GM21619 (cell line): ENCODE results near the gene PSMA2.

Experiments used
- ATAC-seq: cut with Tn5 transposase; IDR thresholded peaks from one replicate; pipeline ENCODE4 v1.9.1; 2021; ENCODE audit not compliant: unreplicated experiment

Gene PSMA2

GRCh38 chr7:42940985-42941847, 9.2 kb upstream of the PSMA2 start:
- ATAC-seq: peak; percentile 44

GRCh38 chr7:42939457-42940240, 7.7 kb upstream of the PSMA2 start:
- no peak for ATAC-seq

DNA sequence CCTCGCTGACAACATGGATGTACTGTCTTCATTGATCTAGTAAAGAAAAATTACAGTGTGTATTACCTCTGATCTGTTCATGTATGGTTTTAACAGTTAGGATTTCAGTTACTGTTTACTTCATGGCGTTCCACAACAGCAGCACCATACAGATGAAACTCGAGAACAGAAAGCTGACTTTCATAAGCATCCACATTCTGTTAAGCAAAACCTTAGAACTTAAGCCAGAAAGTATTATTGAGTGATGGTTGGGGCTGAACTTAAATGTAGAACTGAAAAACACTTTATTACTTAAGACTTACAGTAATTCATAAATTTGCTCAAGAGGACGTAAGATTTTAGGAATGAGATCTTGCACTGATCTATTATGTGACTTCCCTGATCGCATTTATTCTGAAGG, 3.9 kb upstream of the PSMA2 start:
- ATAC-seq: no peak

DNA sequence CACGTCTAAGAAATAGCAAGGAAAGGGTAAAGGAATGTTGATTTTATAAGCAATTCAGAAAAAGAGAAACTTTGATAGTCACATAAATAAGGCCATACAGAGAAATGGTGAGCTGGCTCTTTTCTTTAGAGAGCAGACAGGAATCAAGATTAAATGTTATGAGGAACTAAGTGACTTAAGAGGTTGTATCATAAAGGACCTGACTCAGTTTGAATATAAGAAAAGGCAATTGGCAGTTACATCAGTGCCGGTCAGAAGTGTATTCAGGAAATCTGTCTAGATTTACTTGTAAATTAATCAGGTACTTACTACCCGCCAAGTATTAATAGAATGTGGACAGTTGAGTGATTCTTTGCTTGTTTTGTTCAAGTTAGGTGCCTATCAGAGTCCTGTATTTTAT, 2.3 kb upstream of the PSMA2 start:
- ATAC-seq: no peak

DNA sequence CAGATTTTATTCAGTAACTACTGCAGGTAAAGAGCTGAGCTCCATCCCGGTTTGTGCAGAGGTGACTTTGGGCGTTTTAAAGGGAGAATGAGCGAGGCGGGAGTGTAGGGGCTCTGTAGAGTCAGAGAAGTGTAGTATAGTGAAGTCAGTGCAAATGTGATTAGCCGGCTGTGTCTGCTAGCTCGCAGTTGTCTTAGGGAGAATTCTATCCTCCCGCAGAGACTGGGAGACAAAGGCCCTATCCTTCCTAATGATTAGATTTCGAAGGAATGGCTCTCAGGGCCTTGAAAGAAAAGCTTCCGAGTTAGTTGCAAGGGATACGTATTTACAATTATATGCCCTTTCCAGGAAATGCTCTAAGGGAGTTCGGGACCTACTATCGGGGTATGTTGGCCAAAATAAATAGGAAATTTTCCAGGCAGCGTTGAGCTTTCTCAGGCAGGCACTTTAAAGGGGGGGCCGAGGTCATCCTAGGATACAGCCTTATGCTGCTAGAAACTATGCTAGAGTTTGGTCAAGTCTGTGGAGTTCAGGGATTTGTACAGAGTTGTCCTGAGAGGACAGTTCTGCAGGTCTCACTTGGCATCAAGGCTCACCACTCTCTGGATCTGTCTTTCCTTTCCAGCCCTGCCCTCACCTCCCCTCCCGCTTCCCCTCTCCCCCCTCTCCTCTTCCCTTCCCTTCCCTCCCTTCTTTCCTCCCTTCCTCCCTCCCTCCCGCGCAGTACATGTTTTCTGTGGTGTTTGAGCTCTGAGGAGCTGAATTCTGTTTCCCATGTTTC, 1.0 kb upstream of the PSMA2 start:
- no peak for ATAC-seq

DNA sequence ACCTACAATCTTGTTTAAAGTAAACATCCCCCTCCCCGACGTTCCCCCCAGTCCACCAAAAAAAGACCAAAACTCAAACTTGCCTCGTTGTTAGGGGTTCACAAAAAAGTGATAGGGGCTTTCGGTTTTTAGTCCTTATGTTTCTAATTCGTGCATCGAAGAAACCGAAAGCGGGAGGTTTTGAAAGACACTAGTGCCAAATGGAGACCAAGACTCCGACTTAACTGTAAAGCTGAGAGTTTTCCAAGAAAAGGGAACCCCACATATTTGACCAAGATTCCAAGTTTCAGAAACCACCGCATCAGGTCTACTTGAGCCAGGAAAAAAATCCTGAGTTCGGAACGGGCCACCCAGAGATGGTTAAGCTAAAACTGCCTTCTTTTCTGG, 534 bp downstream of the PSMA2 start:
- no peak for ATAC-seq

GRCh38 chr7:42930889-42931288, 1.1 kb downstream of the PSMA2 start:
- no peak for ATAC-seq

DNA sequence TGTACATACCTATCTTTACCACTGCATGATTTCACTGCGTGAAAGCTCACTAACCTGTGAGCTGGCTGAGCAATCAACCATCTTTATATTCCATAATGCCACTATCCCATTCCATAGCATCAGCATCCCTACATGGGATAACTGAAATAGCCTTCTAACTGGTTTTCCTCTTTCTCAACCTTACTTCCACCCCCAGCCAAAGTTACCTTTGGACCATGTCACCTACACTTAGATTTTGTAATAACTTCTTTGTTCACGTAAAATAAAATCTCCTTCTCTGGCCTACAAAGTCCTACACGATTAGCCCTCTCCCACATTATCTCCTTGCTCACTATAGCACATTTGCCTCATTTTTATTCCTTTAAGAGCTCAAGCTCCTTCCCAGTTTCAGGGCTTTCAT, 2.5 kb downstream of the PSMA2 start:
- ATAC-seq: no peak

DNA sequence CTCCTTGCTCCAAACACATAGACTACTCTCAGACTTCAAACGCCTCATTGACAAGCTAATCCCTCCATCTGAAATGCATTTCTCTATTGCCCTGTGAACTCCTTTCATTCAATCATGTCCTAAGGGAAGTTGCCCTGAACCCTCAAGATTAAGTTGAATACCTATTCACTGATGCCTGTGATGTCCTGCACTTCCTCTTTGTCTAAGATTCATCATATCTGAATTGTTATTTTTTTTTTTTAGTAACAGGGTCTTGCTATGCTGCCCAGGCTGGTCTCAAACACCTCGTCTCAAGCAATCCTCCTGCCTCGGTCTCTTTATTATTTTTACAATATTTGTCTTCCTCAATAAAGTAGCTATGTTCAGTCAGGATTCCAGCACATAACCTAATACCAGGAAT, 3.2 kb downstream of the PSMA2 start:
- ATAC-seq: no peak

DNA sequence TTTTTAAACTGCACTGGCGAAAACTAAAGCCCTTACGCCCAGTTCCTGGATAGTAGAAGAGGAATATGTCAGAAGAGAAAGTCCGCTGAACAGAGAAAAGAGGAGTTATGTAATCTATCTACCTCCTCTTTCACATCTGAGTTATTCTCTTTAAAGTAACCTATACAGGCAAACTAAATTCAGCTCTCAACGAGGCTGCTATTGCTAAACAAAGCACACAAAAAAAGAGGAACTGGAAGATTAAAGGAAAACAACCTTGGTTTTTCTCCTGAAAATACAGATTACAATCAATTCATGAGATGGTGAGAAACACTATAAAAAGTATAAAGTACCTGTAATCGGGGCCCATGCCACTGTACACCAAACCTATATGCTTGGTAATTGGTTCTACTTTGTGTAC, 5.8 kb downstream of the PSMA2 start:
- ATAC-seq: no peak

DNA sequence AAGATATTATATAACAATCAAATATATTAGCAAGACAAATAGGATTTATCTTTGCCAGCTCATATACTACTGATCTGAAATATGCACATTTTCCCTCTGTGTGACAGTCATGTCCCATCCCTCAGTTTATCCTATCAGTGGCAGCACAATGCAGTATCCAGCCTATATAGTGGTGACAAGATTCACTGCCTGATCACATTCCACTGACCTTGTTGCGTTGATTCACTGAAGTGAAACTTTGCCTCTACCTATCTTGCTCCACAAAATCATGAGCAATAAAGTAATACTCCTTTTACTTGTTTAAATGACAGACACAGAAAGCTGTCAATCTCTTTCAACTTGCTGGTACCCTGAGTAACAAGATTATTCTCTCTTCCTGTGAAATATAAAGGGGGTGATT, 6.3 kb downstream of the PSMA2 start:
- ATAC-seq: no peak

- ATAC-seq: no peak
Observed at GRCh38 chr7:42924223-42924838, 7.6 kb downstream of the PSMA2 start.

DNA sequence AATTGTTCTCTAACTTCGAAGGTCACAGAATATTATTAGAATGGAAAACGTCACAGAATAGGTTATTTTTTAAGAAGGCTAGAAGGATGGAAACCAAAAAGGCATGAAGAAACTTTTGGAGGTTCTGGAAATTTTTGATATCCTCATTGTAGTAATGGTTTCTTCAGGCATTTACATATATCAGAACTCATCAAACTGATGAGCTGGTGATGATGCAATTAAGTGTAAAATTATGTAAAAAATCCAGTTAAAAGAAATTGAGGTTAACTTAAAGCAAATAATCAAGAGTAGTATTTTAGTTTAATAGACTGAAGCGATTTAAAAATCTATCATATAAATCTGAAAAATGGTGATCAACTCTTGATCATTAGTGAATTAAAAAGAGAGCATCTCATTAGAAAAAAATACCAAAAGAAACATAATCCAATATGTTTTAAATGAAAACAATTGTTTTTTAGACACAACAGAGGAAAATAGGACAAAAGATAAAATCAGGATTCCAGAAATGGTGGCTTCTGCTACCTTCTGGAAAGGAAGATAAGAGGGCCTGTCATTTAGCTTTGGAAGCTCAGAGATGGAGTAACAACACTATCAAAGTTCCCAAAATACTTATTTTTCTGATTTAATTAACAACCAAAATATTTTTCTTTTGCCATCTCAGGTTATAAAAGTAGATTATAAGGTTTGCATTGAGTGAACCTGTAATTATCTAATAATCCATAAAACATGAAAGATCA, 9.8 kb downstream of the PSMA2 start:
- ATAC-seq: no peak

DNA sequence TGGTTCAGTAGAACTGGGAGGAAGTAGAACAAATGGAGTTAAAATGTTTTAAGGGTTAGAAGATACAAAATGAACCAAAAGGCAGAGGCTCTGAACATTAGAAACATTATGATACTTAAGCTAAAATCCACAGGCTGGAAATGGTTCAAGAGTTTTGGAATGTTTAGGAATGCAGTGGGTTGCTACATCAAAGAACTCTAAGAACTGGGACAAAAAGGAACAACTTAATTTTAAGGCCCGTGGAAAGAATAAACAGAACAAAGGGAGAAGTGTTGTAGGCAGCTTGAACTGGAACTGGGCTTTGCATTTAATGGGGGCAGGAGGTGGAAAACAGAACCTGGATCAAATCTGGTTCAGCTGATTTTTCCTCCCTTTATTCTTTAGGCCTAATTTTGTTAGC, 16.6 kb downstream of the PSMA2 start:
- ATAC-seq: no peak

DNA sequence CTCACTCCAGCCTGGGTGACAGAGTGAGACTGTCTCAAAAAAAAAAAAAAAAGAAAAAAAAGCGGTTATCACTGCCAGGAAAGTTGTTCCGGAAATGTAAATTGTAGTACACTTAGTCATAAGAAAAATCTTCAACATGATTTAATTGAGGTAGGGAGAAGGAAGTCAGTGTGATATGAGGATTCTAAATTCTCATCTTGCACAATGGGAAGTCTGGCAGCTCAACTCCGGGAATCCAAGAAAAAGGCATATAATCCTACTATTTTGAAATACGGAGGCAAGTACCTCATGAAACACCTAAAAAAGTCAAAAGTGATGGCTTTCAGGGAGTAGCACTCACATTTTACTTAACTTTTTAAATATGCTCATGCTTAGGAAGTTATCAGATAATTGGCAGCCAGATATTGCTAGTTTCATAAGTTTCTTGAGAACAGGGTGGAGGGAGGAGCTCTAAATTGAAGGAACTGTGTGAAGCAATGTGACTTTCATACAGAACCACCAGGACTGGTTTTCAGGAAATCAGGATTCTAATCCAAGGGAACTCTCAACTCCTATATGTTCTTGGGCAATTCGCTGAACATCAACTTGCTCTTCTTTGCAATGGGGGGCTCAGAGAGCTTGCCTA, 17.4 kb downstream of the PSMA2 start:
- ATAC-seq: no peak

DNA sequence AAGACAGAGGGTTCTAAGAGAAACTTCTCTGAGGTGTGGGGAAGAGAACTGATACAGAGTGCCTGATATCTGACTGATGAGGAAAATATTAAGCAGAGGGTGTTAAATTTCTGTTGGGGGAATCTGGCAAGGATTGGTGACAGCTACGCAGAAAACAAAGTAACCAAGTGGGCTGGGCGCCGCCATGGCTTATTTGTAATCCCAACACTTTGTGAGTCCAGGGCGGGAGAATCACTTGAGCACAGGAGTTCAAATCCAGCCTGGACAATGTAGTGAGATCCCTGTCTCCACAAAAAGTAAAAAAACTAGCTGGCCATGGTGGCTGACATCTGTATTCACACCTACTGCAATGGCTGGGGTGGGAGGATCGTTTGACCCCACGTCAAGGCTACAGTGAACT, 18.0 kb downstream of the PSMA2 start:
- ATAC-seq: no peak

GRCh38 chr7:42913591-42913990, 18.4 kb downstream of the PSMA2 start:
- ATAC-seq: no peak

GRCh38 chr7:42911454-42912447, 20.2 kb downstream of the PSMA2 start, which contains the start of gene C7orf25:
Gene C7orf25 (minus strand): TSS chr7:42912070. CDS start chr7:42910900, 1,170 bp downstream.
- peak; percentile 90 for ATAC-seq

GRCh38 chr7:42910306-42910705, 21.7 kb downstream of the PSMA2 start:
- ATAC-seq: no peak
